A549 (cell line): Measurements from ENCODE around the gene SMYD4. TPM values are rescaled to one million over a fixed set of nuclear protein-coding genes. Genes with fewer than 3 reads are reported as not detected.

Experiments
- ATAC-seq, 2 experiments: fragments of 200-7000 bp in 1 of 2; fragments of >200 bp in 1 of 2; cut with Nextera tagmentation in 1 of 2; cut with Tn5 transposase in 1 of 2; 3 replicates each; pipeline versions ENCODE4 v1.8.0 to v1.9.1; 2018 to 2020; ENCODE audit warnings: mild to moderate bottlenecking in 1 of 2, moderate library complexity in 1 of 2
- CTCF ChIA-PET: fragments of 300-600 bp; sonication (Branson Sonifier 250); formaldehyde crosslinking; extraction: SDS; loops from one replicate; lab custom pipeline; 2021; ENCODE audit warnings: antibody characterized with exemption, inconsistent platforms; lab: Yijun Ruan, JAX
- POLR2A ChIA-PET: fragments of 350-600 bp; formaldehyde crosslinking; extraction: SDS; loops from one replicate; lab custom pipeline; 2021; ENCODE audit warnings: antibody characterized with exemption, inconsistent platforms; lab: Yijun Ruan, JAX
- DNase-seq, 2 experiments: peaks; one replicate each; pipeline versions ENCODE4 v3.0.0 to v3.0.0-alpha.2; 2011 to 2016; ENCODE audit warnings: low read depth in 1 of 2, low spot score in 1 of 2
- FAIRE-seq: peaks from 2 replicates; lab custom pipeline; 2011; peaks lifted over from hg19 to GRCh38; lab: Jason Lieb, UNC
- H3K27ac ChIP-seq, 2 experiments: fragments of >200 bp; sonication (Bioruptor Twin); formaldehyde crosslinking; 3 replicates each; pipeline ENCODE4 v1.5.1; 2016 to 2017
- H3K4me1 ChIP-seq: fragments of >200 bp; sonication (Bioruptor Twin); formaldehyde crosslinking; 3 replicates; pipeline ENCODE4 v1.6.1; 2016
- H3K4me2 ChIP-seq: fragments of >200 bp; sonication (Bioruptor Twin); formaldehyde crosslinking; 3 replicates; pipeline ENCODE4 v1.6.1; 2016
- H3K4me3 ChIP-seq: fragments of >200 bp; sonication (Bioruptor Twin); formaldehyde crosslinking; 3 replicates; pipeline ENCODE4 v1.5.1; 2016
- H3K9me3 ChIP-seq: fragments of >200 bp; sonication (Bioruptor Twin); formaldehyde crosslinking; 3 replicates; pipeline ENCODE4 v1.6.1; 2016
- CBX2 ChIP-seq: fragments of 200-600 bp; sonication (generic); IDR thresholded peaks from 2 replicates; pipeline ENCODE4 v1.6.1; 2016; ENCODE audit warnings: low read depth, mild to moderate bottlenecking, borderline replicate concordance
- ESRRA ChIP-seq: fragments of 150-350 bp; IDR thresholded peaks from 2 replicates; pipeline ENCODE4 v1.6.1; 2014; ENCODE audit warnings: mild to moderate bottlenecking, low read length, borderline replicate concordance
- HEYL ChIP-seq: fragments of 250-450 bp; sonication (Bioruptor Pico); IDR thresholded peaks from 2 replicates; pipeline ENCODE4 v1.8.0; 2021; ENCODE audit warnings: mild to moderate bottlenecking, moderate library complexity
- HOXA7 ChIP-seq: fragments of 250-450 bp; sonication (Bioruptor Pico); IDR thresholded peaks from 2 replicates; pipeline ENCODE4 v1.5.0; 2020; ENCODE audit warnings: mild to moderate bottlenecking, moderate library complexity
- MAZ ChIP-seq: fragments of 150-350 bp; IDR thresholded peaks from 2 replicates; pipeline ENCODE4 v1.6.1; 2014; ENCODE audit warnings: antibody characterized with exemption, low read depth, low read length, borderline replicate concordance
- MYC ChIP-seq: IDR thresholded peaks from 2 replicates; pipeline ENCODE4 v1.6.1; 2012; ENCODE audit warnings: mild to moderate bottlenecking, inconsistent platforms, low read length, improper control_type of control experiment, borderline replicate concordance
- NFE2L2 ChIP-seq: fragments of 150-350 bp; conservative IDR thresholded peaks from 2 replicates; pipeline ENCODE4 v1.6.1; 2014; ENCODE audit warnings: low read length
- NR3C1 ChIP-seq: fragments of >200 bp; sonication (Bioruptor Twin); formaldehyde crosslinking; IDR thresholded peaks from 3 replicates; pipeline ENCODE4 v1.6.1; 2017
- POLR2A ChIP-seq: IDR thresholded peaks from 2 replicates; pipeline ENCODE4 v1.6.1; 2012; ENCODE audit warnings: mild to moderate bottlenecking, low read length
- RAD21 ChIP-seq, 2 experiments: fragments of >200 bp in 1 of 2; sonication (Bioruptor Twin) in 1 of 2; formaldehyde crosslinking in 1 of 2; IDR thresholded peaks in 1 of 2; conservative IDR thresholded peaks in 1 of 2; 2 replicates in 1 of 2; 3 replicates in 1 of 2; pipeline ENCODE4 v1.6.1; 2012 to 2018; ENCODE audit warnings: inconsistent platforms in 1 of 2
- RNF2 ChIP-seq: fragments of 200-600 bp; sonication (generic); IDR thresholded peaks from 2 replicates; pipeline ENCODE4 v1.6.1; 2016; ENCODE audit warnings: low read depth, mild to moderate bottlenecking, antibody characterized with exemption, moderate library complexity, borderline replicate concordance
- SMC3 ChIP-seq: fragments of >200 bp; sonication (Bioruptor Twin); formaldehyde crosslinking; IDR thresholded peaks from 3 replicates; pipeline ENCODE4 v1.6.1; 2018; ENCODE audit warnings: inconsistent platforms
- SREBF2 ChIP-seq: fragments of 450-650 bp; IDR thresholded peaks from 2 replicates; pipeline ENCODE4 v1.6.1; 2014; ENCODE audit warnings: mild to moderate bottlenecking, moderate library complexity
- TFCP2L1 ChIP-seq: fragments of 250-450 bp; sonication (Bioruptor Pico); IDR thresholded peaks from 2 replicates; pipeline ENCODE4 v1.5.0; 2021; ENCODE audit warnings: mild to moderate bottlenecking
- ZC3H11A ChIP-seq: fragments of 450-650 bp; IDR thresholded peaks from 2 replicates; pipeline ENCODE4 v1.6.1; 2014; ENCODE audit warnings: antibody characterized with exemption, mild to moderate bottlenecking
- ZNF302 ChIP-seq: fragments of 250-450 bp; sonication (Bioruptor Pico); IDR thresholded peaks from 2 replicates; pipeline ENCODE4 v1.9.0; 2021; ENCODE audit warnings: inconsistent platforms, mild to moderate bottlenecking, moderate library complexity
- ZSCAN20 ChIP-seq: fragments of 250-450 bp; sonication (Bioruptor Pico); IDR thresholded peaks from 2 replicates; pipeline ENCODE4 v1.8.0; 2022; ENCODE audit warnings: mild to moderate bottlenecking, moderate library complexity
- WGBS: methylation state at CpG from one replicate; pipeline ENCODE4 v1.1.6; 2017; ENCODE audit errors: missing lambda C conversion rate; 5-methylcytosine and 5-hydroxymethylcytosine counted together
- polyA plus RNA-seq, 4 experiments: library from polyadenylated mRNA; depleted of rRNA in 3 of 4; stranded (reverse); fragments of >200 nt; fragmentation: RNase III in 1 of 4; extraction: RNeasy Plus Mini Kit Qiagen cat#74134 plus additional on column Dnase treatment in 1 of 4; gene quantifications; 2 replicates in 3 of 4; 3 replicates in 1 of 4; pipeline ENCODE4 v1.2.3, GENCODE V29; 2011 to 2017
- TF ChIP-seq, protein P1 (sequence below): IDR thresholded peaks from 2 replicates; pipeline ENCODE4 v1.6.1; 2012
- TF ChIP-seq, protein P2 (sequence below): fragments of 450-650 bp; IDR thresholded peaks from 2 replicates; pipeline ENCODE4 v1.6.1; 2014; ENCODE audit warnings: antibody characterized with exemption
- TF ChIP-seq, protein P3 (sequence below): IDR thresholded peaks from 2 replicates; pipeline ENCODE4 v1.6.1; 2012
- TF ChIP-seq, protein P4 (sequence below): fragments of >200 bp; sonication (Bioruptor Twin); formaldehyde crosslinking; IDR thresholded peaks from 3 replicates; pipeline ENCODE4 v1.5.1; 2016
- TF ChIP-seq, protein P5 (sequence below): fragments of >200 bp; sonication (Bioruptor Twin); formaldehyde crosslinking; IDR thresholded peaks from 2 replicates; pipeline ENCODE4 v1.6.1; 2016

SMYD4 gene
- polyA plus RNA-seq, 2 of the 4 experiments (the other 2 are of a cell fraction) = 11.1 to 12.1 TPM

DNA sequence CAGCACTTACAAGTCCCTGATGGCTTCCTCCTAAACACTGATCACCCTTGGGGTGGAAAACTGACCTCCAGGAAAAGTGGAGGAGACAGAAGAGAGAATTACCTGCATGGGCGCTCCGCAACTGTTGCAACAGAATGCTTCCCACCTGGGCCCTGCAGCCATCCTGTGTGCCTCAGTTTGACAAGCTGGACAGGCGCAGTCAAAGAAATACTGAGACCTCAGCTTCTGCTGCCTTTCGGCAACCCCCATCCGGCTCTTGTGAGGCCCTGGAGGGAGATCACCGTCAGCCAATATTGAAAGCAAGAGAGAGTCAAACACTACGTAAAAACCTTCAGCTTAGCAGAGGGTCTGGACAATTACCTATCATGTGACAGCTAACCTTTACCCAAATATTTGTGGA, 43.0 kb downstream of the SMYD4 start (continued):
- TF ChIP-seq, protein P1, sequence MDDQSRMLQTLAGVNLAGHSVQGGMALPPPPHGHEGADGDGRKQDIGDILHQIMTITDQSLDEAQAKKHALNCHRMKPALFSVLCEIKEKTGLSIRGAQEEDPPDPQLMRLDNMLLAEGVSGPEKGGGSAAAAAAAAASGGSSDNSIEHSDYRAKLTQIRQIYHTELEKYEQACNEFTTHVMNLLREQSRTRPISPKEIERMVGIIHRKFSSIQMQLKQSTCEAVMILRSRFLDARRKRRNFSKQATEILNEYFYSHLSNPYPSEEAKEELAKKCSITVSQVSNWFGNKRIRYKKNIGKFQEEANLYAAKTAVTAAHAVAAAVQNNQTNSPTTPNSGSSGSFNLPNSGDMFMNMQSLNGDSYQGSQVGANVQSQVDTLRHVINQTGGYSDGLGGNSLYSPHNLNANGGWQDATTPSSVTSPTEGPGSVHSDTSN = no peak
- TF ChIP-seq MAZ = no peak
- TF ChIP-seq, protein P2, sequence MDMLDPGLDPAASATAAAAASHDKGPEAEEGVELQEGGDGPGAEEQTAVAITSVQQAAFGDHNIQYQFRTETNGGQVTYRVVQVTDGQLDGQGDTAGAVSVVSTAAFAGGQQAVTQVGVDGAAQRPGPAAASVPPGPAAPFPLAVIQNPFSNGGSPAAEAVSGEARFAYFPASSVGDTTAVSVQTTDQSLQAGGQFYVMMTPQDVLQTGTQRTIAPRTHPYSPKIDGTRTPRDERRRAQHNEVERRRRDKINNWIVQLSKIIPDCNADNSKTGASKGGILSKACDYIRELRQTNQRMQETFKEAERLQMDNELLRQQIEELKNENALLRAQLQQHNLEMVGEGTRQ = no peak
- TF ChIP-seq SREBF2 = no peak
- TF ChIP-seq, protein P3, sequence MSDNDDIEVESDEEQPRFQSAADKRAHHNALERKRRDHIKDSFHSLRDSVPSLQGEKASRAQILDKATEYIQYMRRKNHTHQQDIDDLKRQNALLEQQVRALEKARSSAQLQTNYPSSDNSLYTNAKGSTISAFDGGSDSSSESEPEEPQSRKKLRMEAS = no peak
- TF ChIP-seq TFCP2L1 = no peak
- TF ChIP-seq, all 56 proteins: peak for 0

DNA sequence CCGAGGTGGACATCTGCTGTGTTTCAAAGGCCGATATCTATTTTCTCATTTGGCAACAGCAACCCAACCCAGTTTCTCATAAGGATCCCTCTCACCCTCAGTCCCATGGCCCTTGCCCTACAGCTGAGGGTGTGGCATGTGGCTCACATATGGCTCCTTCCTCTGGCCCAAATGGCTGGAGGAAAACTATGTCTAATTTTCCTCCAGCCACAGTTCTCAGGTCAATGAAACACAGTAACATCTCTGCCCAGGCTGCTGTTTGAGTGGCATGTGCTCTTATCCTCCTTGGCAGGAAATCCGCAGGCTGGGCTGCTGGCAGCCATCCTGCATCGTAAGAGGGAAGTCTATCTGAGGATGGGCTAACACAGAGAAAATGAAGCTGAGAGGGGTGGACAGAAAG, 43.8 kb downstream of the SMYD4 start:
- FAIRE-seq = no peak
- H3K4me1 ChIP-seq = peaks cover 32% of the 10 kb centered on the region
- CTCF ChIA-PET = interaction anchor here (0.6 to 28.6 kb wide), 8 partner anchors 14 to 1197 kb away, joined by 3 to 591 read pairs (median 4); partner anchors contain the start of genes RILP and WDR81
- ATAC-seq = no peak
- H3K4me2 ChIP-seq = no peak overlapping the region
- TF ChIP-seq HOXA7 (no peak), ZC3H11A (no peak)
- TF ChIP-seq, all 56 proteins: peak for 0
- POLR2A ChIA-PET = interaction anchor here (1.5 kb wide), 1 partner anchor 69 kb away, joined by 9 read pairs; no protein-coding TSS in a partner anchor
- no peaks in the 10 kb centered on the region for H3K9me3 ChIP-seq
- H3K27ac ChIP-seq = no peak overlapping the region
- no peak overlapping the region for H3K4me3 ChIP-seq
- DNase-seq = no peak
- WGBS = 97% methylated on average over 4 of the region's 4 CpGs

DNA sequence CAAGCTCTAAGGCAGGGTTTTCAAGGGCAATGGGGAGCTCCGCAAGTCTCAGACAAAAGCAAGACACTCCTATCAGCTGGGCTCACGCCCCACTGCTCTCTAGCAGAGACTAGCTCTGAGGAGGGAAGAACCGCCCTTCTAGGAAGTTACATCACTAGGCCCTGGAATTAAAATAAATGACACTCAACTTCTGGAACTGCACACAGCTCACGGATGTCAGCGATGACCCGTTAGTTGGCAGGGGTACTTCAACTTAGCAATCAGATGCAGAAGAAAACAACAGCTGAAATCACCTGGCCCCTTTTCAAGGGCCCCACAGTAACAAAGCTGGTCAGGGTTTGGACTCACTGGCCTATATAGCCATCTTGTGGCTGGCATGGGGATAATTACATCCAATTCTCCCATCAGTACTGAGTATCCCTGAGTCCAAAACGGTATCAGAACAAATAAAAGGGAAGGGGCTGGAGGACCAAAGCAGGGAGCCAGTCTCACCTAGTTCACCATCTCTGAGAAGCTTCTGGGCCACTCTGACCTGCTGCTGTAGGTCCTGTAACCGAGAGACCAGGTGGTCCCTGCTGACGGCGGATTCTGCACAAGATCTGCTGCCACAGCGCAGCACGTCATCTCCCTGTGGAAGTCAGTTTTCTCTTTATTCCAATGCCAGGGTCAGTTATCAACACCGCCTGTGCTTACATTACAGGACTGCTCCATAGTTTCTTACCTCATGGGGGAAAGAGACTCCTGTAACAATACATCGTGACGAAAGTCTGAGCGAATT, 45.7 kb downstream of the SMYD4 start:
- 80% methylated on average over 16 of the region's 16 CpGs for WGBS
- H3K4me2 ChIP-seq = no peak overlapping the region
- no peaks in the 10 kb centered on the region for H3K9me3 ChIP-seq
- peak; percentile 68 to 77 for DNase-seq
- ATAC-seq = peak; percentile 78 to 86
- FAIRE-seq = peak; percentile 83
- CTCF ChIA-PET = interaction anchor here (0.7 to 28.6 kb wide), 35 partner anchors 8 to 210 kb away, joined by 3 to 591 read pairs (median 5); partner anchors contain the start of genes SERPINF1, SERPINF2 and WDR81
- H3K27ac ChIP-seq = 0 out of 6 replicates have a peak overlapping the region, but pooled peaks of 1 of the 2 experiments have one; percentile 6
- TF ChIP-seq RAD21 (conservative IDR thresholded peaks at IDR 0.05 in 1 of 2, IDR thresholded peaks at IDR 0.05 in 1 of 2) (peak; percentile 85 to 93), SMC3 (peak; percentile 81), MAZ (no peak)
- TF ChIP-seq, protein P4, sequence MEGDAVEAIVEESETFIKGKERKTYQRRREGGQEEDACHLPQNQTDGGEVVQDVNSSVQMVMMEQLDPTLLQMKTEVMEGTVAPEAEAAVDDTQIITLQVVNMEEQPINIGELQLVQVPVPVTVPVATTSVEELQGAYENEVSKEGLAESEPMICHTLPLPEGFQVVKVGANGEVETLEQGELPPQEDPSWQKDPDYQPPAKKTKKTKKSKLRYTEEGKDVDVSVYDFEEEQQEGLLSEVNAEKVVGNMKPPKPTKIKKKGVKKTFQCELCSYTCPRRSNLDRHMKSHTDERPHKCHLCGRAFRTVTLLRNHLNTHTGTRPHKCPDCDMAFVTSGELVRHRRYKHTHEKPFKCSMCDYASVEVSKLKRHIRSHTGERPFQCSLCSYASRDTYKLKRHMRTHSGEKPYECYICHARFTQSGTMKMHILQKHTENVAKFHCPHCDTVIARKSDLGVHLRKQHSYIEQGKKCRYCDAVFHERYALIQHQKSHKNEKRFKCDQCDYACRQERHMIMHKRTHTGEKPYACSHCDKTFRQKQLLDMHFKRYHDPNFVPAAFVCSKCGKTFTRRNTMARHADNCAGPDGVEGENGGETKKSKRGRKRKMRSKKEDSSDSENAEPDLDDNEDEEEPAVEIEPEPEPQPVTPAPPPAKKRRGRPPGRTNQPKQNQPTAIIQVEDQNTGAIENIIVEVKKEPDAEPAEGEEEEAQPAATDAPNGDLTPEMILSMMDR = peak; percentile 77
- TF ChIP-seq, protein P5, sequence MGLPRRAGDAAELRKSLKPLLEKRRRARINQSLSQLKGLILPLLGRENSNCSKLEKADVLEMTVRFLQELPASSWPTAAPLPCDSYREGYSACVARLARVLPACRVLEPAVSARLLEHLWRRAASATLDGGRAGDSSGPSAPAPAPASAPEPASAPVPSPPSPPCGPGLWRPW = no peak
- POLR2A ChIA-PET = interaction anchor here (0.6 to 2.7 kb wide), 4 partner anchors 59 to 135 kb away, joined by 3 to 30 read pairs (median 4); partner anchors contain the start of genes RILP and WDR81
- peaks cover 23% of the 10 kb centered on the region for H3K4me1 ChIP-seq
- no peak overlapping the region for H3K4me3 ChIP-seq

DNA sequence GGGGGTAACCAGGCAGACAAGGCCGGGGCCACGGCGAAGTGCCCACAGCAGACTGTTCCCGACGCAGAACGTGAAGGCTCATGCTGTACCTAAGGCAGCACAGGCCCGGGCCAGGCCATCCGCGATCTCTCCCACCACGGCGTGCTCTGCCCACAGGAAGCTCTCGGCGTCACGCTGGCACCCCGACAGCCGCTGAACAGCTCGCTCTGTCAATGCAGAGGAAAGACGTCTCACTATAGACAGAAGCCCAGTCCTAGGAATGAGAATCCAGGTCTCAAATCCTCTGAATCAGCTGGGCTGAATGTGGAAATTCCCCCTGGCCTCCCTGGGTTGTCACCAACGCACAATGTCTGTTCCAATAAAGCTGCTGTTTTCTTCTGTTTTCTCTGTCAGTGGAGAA, 46.4 kb downstream of the SMYD4 start:
- ChIA-PET CTCF (interaction anchor here (0.7 to 28.6 kb wide), 27 partner anchors 7 to 209 kb away, joined by 3 to 591 read pairs (median 5); partner anchors contain the start of genes SERPINF1, SERPINF2 and WDR81), POLR2A (interaction anchor here (1.2 to 2.7 kb wide), 3 partner anchors 67 to 134 kb away, joined by 3 to 30 read pairs (median 6); partner anchors contain the start of gene RILP)
- 93% methylated on average over 19 of the region's 19 CpGs for WGBS
- H3K4me3 ChIP-seq = no peak overlapping the region
- no peak overlapping the region for H3K27ac ChIP-seq
- no peak overlapping the region for H3K4me2 ChIP-seq
- no peak for DNase-seq
- no peak for ATAC-seq
- TF ChIP-seq ZNF302 = no peak
- TF ChIP-seq NR3C1 = no peak
- no peak for TF ChIP-seq NFE2L2
- TF ChIP-seq POLR2A = no peak
- TF ChIP-seq CBX2 = no peak
- no peak for TF ChIP-seq MYC
- TF ChIP-seq TFCP2L1 = no peak
- TF ChIP-seq ZSCAN20 (CRISPR knock-in tag) = no peak
- TF ChIP-seq HEYL (CRISPR knock-in tag) = no peak
- TF ChIP-seq RNF2 = no peak
- TF ChIP-seq ESRRA = no peak
- H3K9me3 ChIP-seq = no peaks in the 10 kb centered on the region
- FAIRE-seq = no peak
- H3K4me1 ChIP-seq = peaks cover 16% of the 10 kb centered on the region
